CD14-positive monocyte (primary cell): ENCODE results near the gene SIDT1. TPM values are rescaled to one million over a fixed set of nuclear protein-coding genes. Genes with fewer than 3 reads are reported as not detected.

Source experiments
- DNase-seq, 3 donors: peaks; one replicate each; pipeline ENCODE4 v3.0.0-alpha.2; 2011 to 2022
- H2AFZ ChIP-seq: 2 replicates; pipeline ENCODE4 v1.6.0; 2012; ENCODE audit warnings: mild to moderate bottlenecking, low read depth, low read length, inconsistent platforms; ENCODE audit not compliant: insufficient read depth, poor library complexity, severe bottlenecking
- H3K27ac ChIP-seq, 2 donors: 1 replicate in 1 of 2; 2 replicates in 1 of 2; pipeline ENCODE4 v1.5.1; 2012 to 2013; ENCODE audit warnings: low read length in 2 of 2, control low read depth in 1 of 2, inconsistent platforms in 1 of 2, low read depth in 1 of 2, mild to moderate bottlenecking in 1 of 2
- H3K27me3 ChIP-seq, 2 donors: one replicate each; pipeline versions ENCODE4 v1.6.0 to v1.6.1; 2011 to 2013; ENCODE audit warnings: low read length in 2 of 2; ENCODE audit not compliant: control insufficient read depth in 2 of 2, insufficient read depth in 2 of 2
- H3K36me3 ChIP-seq, 2 donors: replicated peaks in 1 of 2; 1 replicate in 1 of 2; 2 replicates in 1 of 2; pipeline versions ENCODE4 v1.5.1 to v1.6.1; 2012 to 2013; ENCODE audit warnings: low read length in 2 of 2, control low read depth in 1 of 2, inconsistent platforms in 1 of 2, mild to moderate bottlenecking in 1 of 2; ENCODE audit not compliant: insufficient read depth in 2 of 2, control insufficient read depth in 1 of 2
- H3K4me1 ChIP-seq, 2 donors: 1 replicate in 1 of 2; 2 replicates in 1 of 2; pipeline versions ENCODE4 v1.5.1 to v1.6.1; 2012 to 2013; ENCODE audit warnings: low read length in 2 of 2, control low read depth in 1 of 2, inconsistent platforms in 1 of 2, mild to moderate bottlenecking in 1 of 2, moderate library complexity in 1 of 2; ENCODE audit not compliant: insufficient read depth in 2 of 2, control insufficient read depth in 1 of 2
- H3K4me2 ChIP-seq: replicated peaks from 2 replicates; pipeline ENCODE3; 2012; ENCODE audit warnings: low read length, moderate library complexity, mild to moderate bottlenecking; ENCODE audit not compliant: poor library complexity, severe bottlenecking; ENCODE audit errors: extremely low read depth
- H3K4me3 ChIP-seq, 3 experiments: fragments of 200-600 bp in 1 of 3; sonication (generic) in 1 of 3; replicated peaks in 1 of 3; 1 replicate in 2 of 3; 2 replicates in 1 of 3; pipeline ENCODE4 v1.5.1; 2011 to 2013; ENCODE audit warnings: low read length in 3 of 3, mild to moderate bottlenecking in 3 of 3, control low read depth in 2 of 3, low read depth in 2 of 3, inconsistent platforms in 1 of 3, moderate library complexity in 1 of 3
- H3K79me2 ChIP-seq: 2 replicates; pipeline ENCODE4 v1.6.0; 2012; ENCODE audit warnings: mild to moderate bottlenecking, control low read depth, inconsistent platforms, low read length, moderate library complexity; ENCODE audit not compliant: insufficient read depth
- H3K9ac ChIP-seq: 2 replicates; pipeline ENCODE4 v1.6.0; 2017; ENCODE audit warnings: low read length, mild to moderate bottlenecking; ENCODE audit not compliant: insufficient read depth, poor library complexity, severe bottlenecking
- H3K9me3 ChIP-seq, 2 donors: replicated peaks in 1 of 2; 1 replicate in 1 of 2; 2 replicates in 1 of 2; pipeline versions ENCODE4 v1.5.1 to v1.6.1; 2012 to 2013; ENCODE audit warnings: low read length in 2 of 2, control low read depth in 1 of 2; ENCODE audit not compliant: control insufficient read depth in 1 of 2, insufficient read depth in 1 of 2
- H4K20me1 ChIP-seq: 2 replicates; pipeline ENCODE4 v1.6.0; 2012; ENCODE audit warnings: mild to moderate bottlenecking, low read length, control low read depth, moderate library complexity; ENCODE audit not compliant: insufficient read depth
- H3K27ac Mint-ChIP-seq, 7 donors: one replicate each; pipeline ENCODE4 v1.8.0; 2020; ENCODE audit warnings: mild to moderate bottlenecking in 7 of 7, mixed read lengths in 7 of 7, moderate library complexity in 6 of 7, inconsistent platforms in 2 of 7
- H3K27me3 Mint-ChIP-seq, 3 donors: one replicate each; pipeline ENCODE4 v1.8.0; 2021 to 2022; ENCODE audit warnings: low read depth in 3 of 3, mild to moderate bottlenecking in 3 of 3, mixed read lengths in 3 of 3, moderate library complexity in 3 of 3, inconsistent platforms in 1 of 3
- H3K36me3 Mint-ChIP-seq, 2 donors: one replicate each; pipeline ENCODE4 v1.8.0; 2020; ENCODE audit warnings: mixed read lengths in 2 of 2, inconsistent platforms in 1 of 2, mild to moderate bottlenecking in 1 of 2
- H3K4me1 Mint-ChIP-seq: one replicate; pipeline ENCODE4 v1.8.0; 2020; ENCODE audit warnings: mild to moderate bottlenecking, mixed read lengths
- H3K4me3 Mint-ChIP-seq, 2 donors: one replicate each; pipeline ENCODE4 v1.8.0; 2020; ENCODE audit warnings: mild to moderate bottlenecking in 2 of 2, mixed read lengths in 2 of 2, moderate library complexity in 1 of 2
- H3K9me3 Mint-ChIP-seq, 7 donors: one replicate each; pipeline ENCODE4 v1.8.0; 2020 to 2022; ENCODE audit warnings: mixed read lengths in 7 of 7, mild to moderate bottlenecking in 6 of 7, moderate library complexity in 6 of 7, inconsistent platforms in 2 of 7
- WGBS: methylation state at CpG from one replicate; pipeline ENCODE4 v1.1.5; 2013; ENCODE audit warnings: missing lambda C conversion rate; ENCODE audit not compliant: insufficient coverage; 5-methylcytosine and 5-hydroxymethylcytosine counted together
- intact Hi-C, 2 donors: fragments of 100-400 bp; cut with micrococcal nuclease; formaldehyde crosslinking; loops; one replicate each; pipeline versions ENCODE4 v1.15.0 to v1.15.1; 2023
- polyA plus RNA-seq, 3 donors: library from polyadenylated mRNA; depleted of rRNA in 1 of 3; unstranded in 2 of 3; stranded (reverse) in 1 of 3; fragments of 300-500 nt in 2 of 3; fragments of >200 nt in 1 of 3; fragmentation: Illumina TruSeq in 2 of 3; gene quantifications; 1 replicate in 2 of 3; 2 replicates in 1 of 3; pipeline ENCODE4 v1.2.3, GENCODE V29; 2012 to 2021
- TF ChIP-seq, protein P1 (sequence below): fragments of 200-600 bp; IDR thresholded peaks from one replicate; pipeline ENCODE4 v1.8.0; 2022; ENCODE audit warnings: antibody characterized with exemption, mild to moderate bottlenecking

SIDT1 gene
- polyA plus RNA-seq, 3 donors, result 3.2 to 7.1 (median 4.0) TPM

DNA sequence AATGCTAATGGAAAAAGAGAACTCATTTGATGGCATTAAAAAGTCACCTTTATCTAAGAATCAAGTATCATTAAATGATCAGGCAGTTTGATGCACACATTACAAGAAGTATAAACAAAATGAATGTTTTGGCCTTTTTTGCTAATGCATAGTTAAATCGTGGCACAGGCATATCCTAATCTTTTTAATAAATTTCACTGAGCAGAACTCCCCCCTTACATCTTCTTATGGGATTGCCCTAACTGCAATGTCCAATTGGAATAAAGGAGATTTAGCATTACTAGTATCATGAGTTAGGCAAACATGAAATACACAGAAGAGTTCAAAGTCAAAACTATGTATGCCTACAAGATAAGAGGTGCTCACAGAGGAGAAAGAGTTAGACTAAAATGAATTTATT lies 131.4 kb downstream of the SIDT1 start:
- H2AFZ ChIP-seq, result no peak overlapping the region
- H3K27ac Mint-ChIP-seq, result no peak overlapping the region
- H3K9me3 Mint-ChIP-seq, result peaks cover 0 to 3% (median 0%) of the 10 kb centered on the region in 7 donors
- WGBS, result no CpG with 5 or more reads among the region's 1 CpG
- TF ChIP-seq, protein P1, sequence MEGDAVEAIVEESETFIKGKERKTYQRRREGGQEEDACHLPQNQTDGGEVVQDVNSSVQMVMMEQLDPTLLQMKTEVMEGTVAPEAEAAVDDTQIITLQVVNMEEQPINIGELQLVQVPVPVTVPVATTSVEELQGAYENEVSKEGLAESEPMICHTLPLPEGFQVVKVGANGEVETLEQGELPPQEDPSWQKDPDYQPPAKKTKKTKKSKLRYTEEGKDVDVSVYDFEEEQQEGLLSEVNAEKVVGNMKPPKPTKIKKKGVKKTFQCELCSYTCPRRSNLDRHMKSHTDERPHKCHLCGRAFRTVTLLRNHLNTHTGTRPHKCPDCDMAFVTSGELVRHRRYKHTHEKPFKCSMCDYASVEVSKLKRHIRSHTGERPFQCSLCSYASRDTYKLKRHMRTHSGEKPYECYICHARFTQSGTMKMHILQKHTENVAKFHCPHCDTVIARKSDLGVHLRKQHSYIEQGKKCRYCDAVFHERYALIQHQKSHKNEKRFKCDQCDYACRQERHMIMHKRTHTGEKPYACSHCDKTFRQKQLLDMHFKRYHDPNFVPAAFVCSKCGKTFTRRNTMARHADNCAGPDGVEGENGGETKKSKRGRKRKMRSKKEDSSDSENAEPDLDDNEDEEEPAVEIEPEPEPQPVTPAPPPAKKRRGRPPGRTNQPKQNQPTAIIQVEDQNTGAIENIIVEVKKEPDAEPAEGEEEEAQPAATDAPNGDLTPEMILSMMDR, result no peak
- H4K20me1 ChIP-seq, result no peaks in the 10 kb centered on the region
- no peak overlapping the region for H3K4me3 Mint-ChIP-seq
- H3K4me1 Mint-ChIP-seq, result peaks cover 14% of the 10 kb centered on the region
- peaks cover 48 to 67% of the 10 kb centered on the region in 2 donors for H3K36me3 ChIP-seq
- DNase-seq, result no peak
- H3K9me3 ChIP-seq, result no peaks in the 10 kb centered on the region
- H3K4me3 ChIP-seq, result no peak overlapping the region
- intact Hi-C loops, result no loop called here
- H3K36me3 Mint-ChIP-seq, result peaks cover 69 to 76% of the 10 kb centered on the region in 2 donors
- H3K27me3 Mint-ChIP-seq, result peaks cover 0 to 1% (median 0%) of the 10 kb centered on the region in 3 donors
- H3K27ac ChIP-seq, result no peak overlapping the region
- H3K79me2 ChIP-seq, result no peaks in the 10 kb centered on the region
- H3K27me3 ChIP-seq, result no peaks in the 10 kb centered on the region
- no peak overlapping the region for H3K9ac ChIP-seq
- peaks cover 7% of the 10 kb centered on the region in 2 donors for H3K4me1 ChIP-seq
- H3K4me2 ChIP-seq, result no peak overlapping the region

DNA sequence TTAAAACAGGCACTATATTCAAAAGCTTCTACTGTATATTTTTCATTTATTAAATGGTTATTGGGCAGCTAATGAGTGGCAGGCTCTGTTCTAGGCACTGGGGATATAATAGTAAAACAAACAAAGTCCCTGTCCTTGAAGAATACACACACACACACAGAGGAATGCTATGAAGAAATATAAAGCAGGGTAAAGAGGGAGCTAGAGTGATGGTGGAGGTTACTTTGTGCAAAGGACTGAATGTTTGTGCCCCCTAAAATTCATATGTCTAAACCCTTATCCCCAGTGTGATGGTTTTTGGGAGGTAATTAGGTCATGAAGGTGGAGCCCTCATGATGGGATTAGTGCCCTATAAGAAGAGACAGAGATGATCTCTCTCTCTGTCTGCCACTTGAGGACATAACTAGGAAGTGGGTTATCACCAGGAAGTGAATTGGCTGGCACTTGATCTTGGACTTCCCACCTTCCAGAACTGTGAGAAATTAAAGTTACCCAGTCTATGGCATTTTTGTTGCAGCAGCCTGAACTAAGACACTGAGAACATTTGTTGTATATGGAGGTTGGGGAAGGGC lies 132.3 kb downstream of the SIDT1 start:
- H3K27ac Mint-ChIP-seq, result peak overlapping the region in 1 of 7 donors; percentile 87
- Histone ChIP-seq H3K9ac (no peak overlapping the region), H3K4me1 (peaks cover 7% of the 10 kb centered on the region in 2 donors), H3K27ac (no peak overlapping the region), H3K9me3 (no peaks in the 10 kb centered on the region), H3K4me2 (no peak overlapping the region), H3K4me3 (no peak overlapping the region), H3K36me3 (peaks cover 48 to 59% of the 10 kb centered on the region in 2 donors), H3K79me2 (no peaks in the 10 kb centered on the region), H4K20me1 (no peaks in the 10 kb centered on the region), H3K27me3 (no peaks in the 10 kb centered on the region), H2AFZ (no peak overlapping the region)
- H3K36me3 Mint-ChIP-seq, result peaks cover 67 to 77% of the 10 kb centered on the region in 2 donors
- H3K9me3 Mint-ChIP-seq, result peaks cover 0 to 3% (median 0%) of the 10 kb centered on the region in 7 donors
- DNase-seq, result no peak
- TF ChIP-seq, protein P1, result no peak
- H3K4me3 Mint-ChIP-seq, result no peak overlapping the region
- H3K4me1 Mint-ChIP-seq, result peaks cover 16% of the 10 kb centered on the region
- intact Hi-C loops, result no loop called here
- peaks cover 0 to 1% (median 0%) of the 10 kb centered on the region in 3 donors for H3K27me3 Mint-ChIP-seq
